SHP77 treated with DMSO at 0.1 percent for 48 hours (cell line): Measurements from ENCODE around the gene SMIM32.
A peak's percentile ranks its signal among the peaks of the same experiment; 100 is the strongest.

Experiments
- DNase-seq: peaks from one replicate; lab custom pipeline; 2025; lab: John Stamatoyannopoulos, UW

SMIM32 gene

GRCh38 chr5:136186796-136187195 lies 6.2 kb downstream of the SMIM32 start:
- DNase-seq, result no peak

DNA sequence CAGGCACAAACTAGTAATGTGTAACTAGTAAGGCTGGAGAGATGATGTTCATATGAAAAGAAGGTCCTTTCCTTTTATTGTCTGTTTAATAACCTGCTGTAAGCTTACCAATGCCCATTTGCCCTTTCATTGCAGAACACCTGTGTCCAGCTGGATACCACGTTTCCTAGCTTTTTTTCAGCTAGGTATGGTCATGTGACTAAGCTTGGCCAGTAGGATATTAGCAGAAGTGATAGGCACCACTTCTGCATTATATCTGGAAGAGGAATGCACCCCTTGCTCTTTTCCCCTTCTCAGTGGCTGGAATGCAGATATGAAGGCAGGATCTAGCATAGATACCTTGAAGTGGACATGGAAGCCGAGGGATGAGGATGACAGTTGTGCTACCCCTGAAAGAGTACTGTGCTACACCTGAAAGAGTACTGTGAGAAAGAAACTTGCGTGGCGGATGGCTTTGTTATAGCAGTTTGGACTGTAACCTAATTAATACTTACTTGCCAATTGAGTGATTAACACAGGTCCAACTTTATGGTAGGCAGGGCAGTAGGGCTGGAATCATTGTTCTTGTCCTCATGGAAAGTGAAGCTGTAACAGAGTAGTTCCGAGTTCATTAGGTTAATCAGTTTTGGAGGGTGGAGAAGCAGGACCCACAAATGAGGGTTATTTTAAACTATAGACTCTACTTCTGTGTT lies 6.8 kb downstream of the SMIM32 start:
- no peak for DNase-seq

GRCh38 chr5:136182618-136183017 lies 10.3 kb downstream of the SMIM32 start:
- no peak for DNase-seq

GRCh38 chr5:136174021-136174659 lies 18.8 kb downstream of the SMIM32 start:
- DNase-seq, result peak; percentile 13

DNA sequence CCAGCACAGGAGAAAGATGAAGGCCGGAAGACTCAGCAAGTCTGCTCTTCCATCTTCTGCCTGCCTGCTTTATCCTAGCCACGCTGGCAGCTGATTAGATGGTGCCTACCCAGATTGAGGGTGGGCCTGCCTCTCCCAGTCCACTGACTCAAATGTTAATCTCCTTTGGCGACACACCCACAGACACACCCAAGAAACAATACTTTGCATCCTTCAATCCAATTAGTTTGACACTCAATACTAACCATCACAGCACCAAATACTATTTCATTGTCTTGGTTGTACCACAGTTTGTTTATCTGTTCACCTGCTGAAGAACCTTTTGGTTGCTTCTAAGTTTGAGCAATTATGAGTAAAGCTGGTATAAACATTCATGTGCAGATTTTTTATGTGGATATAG lies 23.7 kb downstream of the SMIM32 start:
- no peak for DNase-seq

- no peak for DNase-seq
Observed at GRCh38 chr5:136166909-136167308, 26.1 kb downstream of the SMIM32 start.

- no peak for DNase-seq
Observed at GRCh38 chr5:136164226-136164625, 28.7 kb downstream of the SMIM32 start.

DNA sequence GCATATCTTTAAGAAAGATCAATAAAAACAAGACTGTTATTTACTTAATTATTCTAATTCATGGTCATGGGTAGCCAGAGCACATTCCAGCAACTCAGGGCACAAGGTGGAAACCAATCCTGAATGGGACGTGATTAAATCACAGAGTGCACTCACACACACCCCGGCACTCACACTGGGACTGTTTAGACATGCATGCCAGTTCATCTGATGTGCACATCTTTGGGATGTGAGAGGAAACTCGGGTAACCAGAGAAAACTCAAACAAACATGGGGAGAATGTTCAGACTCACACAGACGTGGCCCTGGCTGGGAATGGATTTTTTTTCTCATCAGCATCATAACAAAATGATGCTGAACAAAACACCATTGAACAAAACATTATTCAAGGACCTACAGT lies 31.0 kb downstream of the SMIM32 start:
- no peak for DNase-seq

- no peak for DNase-seq
Observed at GRCh38 chr5:136159457-136159856, 33.5 kb downstream of the SMIM32 start.

DNA sequence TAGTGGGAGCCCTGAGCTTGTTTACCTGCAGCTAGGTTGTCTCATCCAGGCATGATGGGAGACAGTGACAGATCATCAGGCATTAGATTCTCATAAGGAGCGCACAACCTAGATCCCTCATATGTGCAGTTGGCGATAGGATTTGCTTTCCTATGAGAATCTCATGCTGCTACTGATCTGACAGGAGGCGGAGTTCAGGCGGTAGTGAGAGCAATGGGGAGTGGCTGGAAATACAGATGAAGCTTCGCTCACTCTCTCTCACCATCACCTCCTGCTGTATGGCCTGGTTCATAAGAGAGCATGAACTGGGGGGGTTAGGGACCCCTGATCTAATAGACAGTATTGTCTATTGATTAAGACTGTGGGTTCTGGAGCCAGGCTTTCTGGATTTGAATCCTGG lies 35.4 kb downstream of the SMIM32 start:
- no peak for DNase-seq

GRCh38 chr5:136155761-136156160 lies 37.2 kb downstream of the SMIM32 start:
- DNase-seq, result no peak

- no peak for DNase-seq
Observed at GRCh38 chr5:136155078-136155477, 37.9 kb downstream of the SMIM32 start.

DNA sequence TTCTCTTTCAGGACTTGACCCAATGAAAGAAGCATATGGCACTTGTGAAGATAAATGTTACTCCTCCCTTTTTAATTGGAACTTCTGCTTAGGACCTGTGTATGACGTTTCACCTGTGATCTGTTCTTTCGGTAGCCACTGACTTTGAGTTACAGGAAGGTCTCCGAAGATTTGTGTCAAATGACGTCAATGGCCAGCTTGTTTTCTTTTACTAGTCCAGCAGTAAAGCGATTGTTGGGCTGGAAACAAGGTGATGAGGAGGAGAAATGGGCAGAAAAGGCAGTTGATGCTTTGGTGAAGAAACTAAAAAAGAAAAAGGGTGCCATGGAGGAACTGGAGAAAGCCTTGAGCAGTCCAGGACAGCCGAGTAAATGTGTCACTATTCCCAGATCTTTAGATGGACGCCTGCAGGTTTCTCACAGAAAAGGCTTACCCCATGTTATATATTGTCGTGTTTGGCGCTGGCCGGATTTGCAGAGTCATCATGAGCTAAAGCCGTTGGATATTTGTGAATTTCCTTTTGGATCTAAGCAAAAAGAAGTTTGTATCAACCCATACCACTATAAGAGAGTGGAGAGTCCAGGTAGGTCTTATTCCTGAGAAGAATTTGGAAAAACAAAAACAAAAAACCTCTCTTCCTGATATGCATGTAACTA lies 39.3 kb downstream of the SMIM32 start:
- no peak for DNase-seq

- DNase-seq, result no peak
Observed at GRCh38 chr5:136149891-136150290, 43.1 kb downstream of the SMIM32 start.

DNA sequence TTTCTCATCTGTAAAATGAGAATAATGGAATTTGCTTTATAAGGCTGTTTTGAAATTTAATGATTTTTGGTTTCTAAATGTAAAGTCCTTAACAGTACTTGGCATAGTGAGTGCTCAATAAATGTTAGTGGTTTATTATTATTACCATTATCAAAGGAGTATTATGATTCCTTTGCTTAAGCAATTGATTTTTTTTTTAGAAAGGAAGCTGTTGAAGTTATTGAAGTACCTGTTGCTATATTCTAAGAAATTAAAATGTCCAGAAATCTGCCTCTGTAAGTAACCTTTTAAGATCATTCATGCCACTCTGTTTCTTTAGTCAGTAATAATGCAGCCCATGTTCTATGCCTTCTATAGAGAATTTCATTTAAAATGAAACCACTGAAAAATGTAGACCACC lies 45.3 kb downstream of the SMIM32 start:
- no peak for DNase-seq

DNA sequence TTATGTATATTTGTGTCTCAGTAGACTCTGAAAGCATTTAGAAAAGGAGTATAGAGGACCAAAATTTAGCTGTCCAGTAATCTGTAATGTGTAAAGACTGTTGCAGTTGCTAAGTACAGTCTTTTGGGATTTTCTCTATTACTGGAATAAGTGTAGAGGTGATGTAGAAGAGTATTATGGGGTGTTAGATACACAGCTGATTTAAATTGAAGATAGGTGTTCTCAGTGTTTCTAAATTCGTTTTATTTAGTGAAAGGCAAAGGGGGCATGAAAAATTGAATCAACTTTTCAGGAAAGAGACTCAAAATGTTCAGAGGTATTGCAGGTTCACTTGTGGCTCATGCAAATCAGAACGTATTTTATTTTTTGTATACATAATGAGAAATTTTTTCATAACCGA lies 46.8 kb downstream of the SMIM32 start:
- DNase-seq, result no peak

DNA sequence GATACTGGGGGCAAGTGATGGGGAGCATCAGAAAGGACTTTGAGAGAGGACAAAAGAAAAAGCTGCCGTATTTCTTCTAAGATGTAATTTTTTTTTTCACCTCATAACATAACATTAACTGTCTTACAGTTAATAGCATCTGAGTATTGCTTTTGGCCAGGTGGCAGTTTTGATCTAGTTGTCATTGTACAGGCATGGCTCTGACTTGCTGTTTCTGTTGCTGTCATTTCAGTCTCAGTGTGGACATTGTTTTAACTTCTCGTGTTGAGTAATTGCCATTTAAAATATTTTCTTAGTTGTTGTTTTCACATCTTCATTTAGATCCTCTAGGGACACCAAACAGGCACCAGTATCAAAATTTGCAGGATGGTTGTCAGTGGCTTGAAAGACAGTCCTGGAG lies 47.9 kb downstream of the SMIM32 start:
- DNase-seq, result no peak

GRCh38 chr5:136143763-136144162 lies 49.2 kb downstream of the SMIM32 start:
- DNase-seq, result no peak

- no peak for DNase-seq
Observed at GRCh38 chr5:136143312-136143711, 49.6 kb downstream of the SMIM32 start.

GRCh38 chr5:136141561-136141960 lies 51.4 kb downstream of the SMIM32 start:
- DNase-seq, result no peak
